Stimulated activated CD4-positive, alpha-beta T cell treated with anti-CD3 and anti-CD28 coated beads, TNF-alpha, amount 100 ng/mL, for 1 hour (primary cell): ENCODE measurements around the gene CBX7.
A peak's percentile ranks its signal among the peaks of the same experiment; 100 is the strongest.

Source experiments
- DNase-seq, 3 donors: peaks; one replicate each; pipeline ENCODE4 v3.0.0-alpha.2; 2020; ENCODE audit warnings: low read depth in 3 of 3, low spot score in 1 of 3

CBX7 gene

DNA sequence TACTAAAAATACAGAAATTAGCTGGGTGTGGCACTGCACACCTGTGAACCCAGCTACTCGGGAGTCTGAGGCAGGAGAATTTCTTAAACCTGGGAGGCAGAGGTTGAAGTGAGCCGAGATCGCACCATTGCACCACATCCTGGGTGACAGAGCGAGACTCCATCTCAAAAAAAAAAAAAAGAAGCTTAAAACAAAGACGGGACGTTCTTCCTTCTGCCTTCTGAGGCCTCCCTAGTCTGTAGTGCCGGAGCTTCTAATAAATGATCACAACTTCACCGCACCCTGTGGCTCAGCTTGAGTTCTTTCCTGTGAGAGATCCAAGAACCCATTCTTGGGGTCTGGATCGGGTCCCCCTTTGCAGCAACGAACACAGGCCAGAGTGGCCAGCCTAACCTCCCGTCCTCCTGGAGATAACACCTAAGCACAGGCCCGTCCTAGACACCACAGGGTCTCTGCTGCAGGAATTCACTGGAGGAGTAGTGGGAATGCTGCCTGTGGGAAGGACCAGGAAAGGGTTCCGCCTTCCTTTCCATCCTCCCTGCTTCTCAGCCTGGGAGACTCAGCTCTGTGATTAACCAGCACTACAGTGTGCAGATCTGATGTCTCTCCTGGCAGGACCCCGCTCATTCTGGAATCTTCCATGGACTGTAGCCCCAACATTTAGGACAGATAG is 57.6 kb downstream of the CBX7 start:
- no peak for DNase-seq

DNA sequence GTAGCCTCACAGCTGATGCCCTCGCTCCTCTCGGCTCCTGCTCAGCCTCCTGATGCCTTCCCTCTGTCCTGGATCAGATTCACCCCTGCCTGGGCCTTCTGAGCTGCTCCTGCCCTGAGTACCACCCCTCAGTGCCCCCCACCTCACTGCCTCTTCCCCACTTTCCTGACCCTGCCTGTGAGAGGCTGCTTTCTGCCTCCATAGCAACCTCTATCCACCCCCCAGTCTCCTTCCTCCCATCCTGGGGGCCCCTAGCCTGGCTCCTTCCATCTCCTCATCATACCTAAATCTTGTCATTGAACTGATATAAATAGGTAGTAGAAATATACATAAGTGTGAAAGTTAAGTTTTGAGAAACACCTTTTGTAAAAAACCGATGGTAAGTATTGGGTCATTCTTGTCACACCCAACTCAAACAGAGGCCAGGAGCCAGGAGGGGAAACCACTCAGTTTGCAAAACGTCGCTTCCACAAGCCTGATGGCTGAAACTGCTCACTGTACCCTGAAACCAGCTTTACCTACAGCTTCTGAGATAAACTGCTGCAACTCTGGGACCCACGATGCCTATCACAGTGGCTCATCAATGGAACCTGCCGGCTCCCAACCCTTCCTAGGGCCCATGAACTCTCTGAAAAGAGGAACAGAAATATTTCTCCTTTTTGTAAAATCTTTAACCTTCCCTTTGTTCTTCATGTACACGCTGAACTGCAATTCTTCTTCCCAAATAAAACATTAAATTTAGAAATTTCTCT is 60.2 kb downstream of the CBX7 start:
- DNase-seq, result no peak

DNA sequence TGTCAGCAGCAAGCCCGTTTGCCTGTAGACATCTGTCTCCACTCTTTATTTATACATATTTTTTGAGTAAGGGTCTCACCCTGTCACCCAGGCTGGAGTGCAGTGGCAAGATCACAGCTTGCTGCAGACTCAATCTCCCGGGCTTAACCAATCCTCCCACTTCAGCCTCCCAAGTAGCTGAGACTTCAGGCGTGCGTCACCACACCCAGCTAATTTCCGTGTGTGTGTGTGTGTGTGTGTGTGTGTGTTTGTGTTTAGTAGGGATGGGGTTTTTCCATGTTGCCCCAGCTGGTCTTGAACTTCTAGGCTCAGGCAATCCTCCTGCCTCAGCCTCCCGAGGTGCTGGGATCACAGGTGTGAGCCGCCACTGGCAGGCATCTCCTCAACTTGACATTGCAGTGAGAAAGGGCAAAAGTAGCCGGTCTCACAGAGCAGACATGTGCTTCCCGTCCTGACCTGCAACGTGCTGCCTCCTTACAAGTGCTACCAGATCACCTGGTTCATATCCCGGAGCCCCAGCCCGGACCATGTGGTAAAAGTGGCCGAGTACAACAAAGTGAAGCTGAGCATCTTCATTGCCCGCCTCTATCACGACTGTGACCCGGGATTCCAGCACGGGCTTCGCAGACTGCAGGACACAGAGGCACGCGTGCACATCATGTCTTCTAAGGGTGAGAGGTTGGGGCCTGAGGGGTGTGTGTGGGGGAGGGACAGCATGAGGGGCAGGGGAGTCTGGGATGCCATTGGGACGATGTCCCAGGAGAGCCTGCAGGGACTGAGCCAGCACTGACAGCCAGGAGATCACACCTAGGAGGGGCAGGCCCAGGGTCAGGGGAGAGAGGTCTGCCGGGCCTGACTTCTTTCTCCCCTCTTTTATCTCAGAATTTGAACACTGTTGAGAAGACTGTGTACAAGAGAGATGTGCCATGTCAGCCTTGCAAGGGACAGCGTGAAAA is 61.1 kb downstream of the CBX7 start:
- DNase-seq, result no peak

DNA sequence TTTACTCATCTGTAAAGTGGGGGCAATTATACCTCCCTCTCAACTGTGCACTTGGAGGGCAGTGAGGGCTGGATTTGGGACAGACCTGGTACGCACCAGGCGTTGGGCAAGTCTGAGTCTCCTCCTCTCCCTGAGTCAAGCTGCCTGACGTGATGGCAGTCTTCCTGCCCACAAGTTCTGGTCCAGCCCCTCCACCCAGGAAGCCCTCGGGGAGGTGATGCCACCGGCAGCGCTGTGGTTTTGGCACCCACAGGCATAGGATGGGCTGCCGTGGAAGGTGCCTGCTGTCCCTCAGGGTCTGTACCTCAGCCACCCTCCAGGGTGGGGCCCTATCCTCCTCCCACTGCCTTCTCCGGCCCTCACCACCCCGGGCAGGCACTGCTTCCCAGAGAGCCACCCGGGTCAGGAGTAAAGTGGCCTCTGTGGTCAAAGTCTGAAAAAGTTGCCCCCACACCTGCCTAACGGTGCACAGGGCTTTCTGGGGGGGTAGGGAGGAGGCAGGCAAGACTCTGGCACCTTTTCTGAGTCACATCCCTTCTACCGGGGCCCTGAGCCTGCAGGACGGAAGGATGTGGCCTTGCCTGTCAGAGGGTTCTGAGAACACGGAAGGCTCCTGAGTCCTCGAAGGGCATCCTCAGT is 61.9 kb downstream of the CBX7 start:
- DNase-seq, result peak; percentile 35 to 79 (median 67)

DNA sequence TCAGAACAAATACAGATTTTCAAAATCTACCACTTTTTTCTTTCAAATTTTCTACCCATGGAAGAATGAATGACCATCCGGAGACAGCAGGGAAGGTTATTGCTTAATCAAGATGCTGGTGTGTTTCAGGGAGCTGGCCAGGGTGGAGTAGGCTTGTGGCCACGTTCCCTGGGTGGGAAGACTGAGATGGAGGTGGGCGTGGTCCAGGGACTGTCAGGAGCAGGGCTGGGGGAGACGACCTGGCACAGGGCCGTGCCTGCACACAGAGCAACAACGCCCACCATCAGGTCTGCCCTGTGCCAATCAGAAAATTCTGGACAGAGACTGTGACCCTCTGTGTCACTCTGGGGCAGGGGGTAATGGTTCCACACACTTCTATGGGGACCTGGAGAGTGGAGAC is 62.6 kb downstream of the CBX7 start:
- DNase-seq, result no peak

DNA sequence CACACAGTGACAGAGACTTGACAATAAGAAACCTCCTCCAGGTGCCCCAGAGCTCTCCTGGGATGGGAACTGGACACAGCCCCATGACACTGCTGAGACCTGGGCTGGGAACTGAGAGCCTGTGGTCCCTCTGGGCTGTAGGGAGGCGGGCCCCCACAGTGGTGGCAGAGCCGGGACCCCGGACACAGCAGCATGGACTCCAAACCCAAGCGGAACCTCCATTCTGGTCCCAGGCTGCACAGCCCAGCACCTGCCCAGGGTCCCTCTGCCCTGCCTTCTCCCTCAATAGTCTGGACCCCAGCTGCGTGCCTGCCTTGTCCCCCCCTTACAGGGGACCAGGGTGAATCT is 63.8 kb downstream of the CBX7 start:
- no peak for DNase-seq

DNA sequence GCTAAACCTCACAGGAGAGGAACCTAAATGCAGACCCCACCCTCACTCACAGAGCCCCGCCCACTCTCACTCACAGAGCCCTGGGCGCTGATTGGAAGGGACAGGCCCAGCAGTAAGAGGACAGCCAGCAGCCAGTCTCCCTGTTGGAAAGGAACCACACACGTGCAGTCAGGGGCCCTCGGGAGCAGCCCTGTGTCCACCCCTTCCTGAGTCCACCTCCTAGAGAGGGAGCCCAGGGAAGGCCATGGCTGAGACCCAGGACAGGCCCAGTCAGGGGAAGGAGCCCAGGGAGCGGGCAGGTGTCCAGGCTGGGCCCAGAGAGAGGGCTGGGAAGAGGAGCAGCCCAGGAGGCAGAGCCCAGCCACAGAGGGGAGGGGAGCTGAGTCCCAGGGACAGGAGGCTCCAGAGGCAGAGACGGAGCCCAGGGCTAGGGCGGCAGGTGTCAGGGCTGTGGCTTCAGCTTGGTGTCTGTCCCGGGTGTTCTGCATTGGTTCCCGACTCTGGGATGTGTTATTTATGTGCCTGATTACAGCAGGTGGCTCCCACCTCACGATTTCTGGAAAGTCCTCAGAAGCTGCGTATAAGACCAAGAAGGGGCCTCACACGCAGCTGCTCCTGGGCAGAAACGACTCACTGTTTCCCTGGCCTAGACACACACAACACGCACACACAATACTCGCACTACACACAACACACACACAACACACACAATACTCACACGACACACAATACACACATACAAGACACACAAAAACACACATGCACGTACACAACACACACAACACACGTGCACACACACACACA is 64.4 kb downstream of the CBX7 start:
- no peak for DNase-seq

DNA sequence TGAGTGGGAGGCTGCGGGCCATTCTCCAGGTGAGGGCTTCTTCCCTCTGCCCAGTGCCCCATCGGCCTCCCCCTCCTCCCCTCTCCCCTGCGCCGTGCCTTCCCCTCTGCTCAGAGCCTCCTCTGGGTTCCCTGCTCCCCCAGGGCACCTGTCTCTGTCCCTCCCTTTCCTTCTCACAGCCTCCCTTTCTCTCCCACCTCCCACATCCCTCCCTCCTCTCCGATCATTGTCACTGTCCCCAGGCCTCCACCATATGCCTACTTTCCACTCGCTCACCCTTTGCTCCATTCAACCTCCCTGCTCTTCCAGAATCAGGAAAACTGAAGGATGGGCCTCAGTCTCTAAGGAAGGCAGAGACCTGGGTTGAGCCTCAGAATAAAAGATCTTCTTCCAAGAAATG is 65.4 kb downstream of the CBX7 start:
- no peak for DNase-seq

DNA sequence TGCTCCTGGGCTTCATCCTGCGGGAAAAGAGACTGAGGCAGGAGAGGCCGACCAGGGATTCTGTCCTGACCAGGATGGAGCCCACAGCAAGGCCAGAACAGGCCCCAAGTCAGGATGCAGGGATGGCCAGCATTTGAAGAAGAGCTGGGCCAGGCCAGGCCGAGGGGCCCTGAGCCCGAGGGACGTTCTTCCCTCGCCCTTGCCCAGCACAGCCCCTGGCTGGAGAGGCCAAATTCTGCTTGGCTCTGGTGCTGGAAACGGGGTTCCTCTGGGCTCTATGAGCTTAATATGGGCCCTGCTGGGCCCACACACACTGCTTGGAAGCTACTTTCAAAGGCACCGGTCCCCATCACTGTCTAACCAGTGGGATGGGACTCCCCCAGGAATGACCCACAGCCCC is 67.8 kb downstream of the CBX7 start:
- no peak for DNase-seq

DNA sequence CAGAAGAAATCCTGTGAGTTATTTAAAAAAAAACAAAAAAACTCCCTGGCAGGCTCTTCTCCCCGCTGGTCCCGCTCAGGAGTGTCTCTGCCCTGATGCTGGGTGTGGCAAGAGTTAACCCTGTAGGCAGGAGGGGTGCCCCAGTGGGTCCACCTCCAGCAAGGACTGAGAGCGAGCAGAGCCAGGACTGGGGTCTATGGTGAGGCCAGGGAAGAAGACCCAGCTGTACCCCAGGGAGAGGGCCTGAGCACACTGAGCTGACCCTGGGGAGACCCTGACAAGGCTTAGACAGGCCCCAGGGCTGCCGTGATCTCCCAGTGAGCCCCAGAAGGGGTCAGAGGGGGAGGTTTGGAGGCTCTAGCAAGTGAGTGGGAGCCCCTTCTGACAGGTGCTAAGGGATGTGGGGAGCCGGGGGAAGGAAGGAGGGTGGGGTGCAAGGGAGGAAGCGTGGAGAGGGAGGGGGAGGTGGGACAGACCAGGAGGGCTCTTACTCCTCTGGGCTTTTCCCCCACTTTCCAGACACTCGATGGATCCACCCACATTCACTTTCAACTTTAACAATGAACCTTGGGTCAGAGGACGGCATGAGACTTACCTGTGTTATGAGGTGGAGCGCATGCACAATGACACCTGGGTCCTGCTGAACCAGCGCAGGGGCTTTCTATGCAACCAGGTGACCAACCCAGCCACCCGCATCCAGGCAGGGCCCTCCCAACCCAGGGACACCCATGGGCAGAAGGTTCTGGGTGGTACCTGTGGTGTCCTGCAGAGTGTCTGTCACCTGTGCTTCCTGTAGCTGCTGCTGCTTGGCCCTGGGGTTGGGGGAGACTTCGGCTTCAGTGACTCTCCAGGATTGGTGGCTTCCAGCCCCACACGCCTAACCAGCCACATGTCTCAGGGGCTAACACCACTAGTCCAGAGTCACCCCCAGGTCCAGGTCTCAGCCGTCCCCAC is 69.0 kb downstream of the CBX7 start:
- DNase-seq, result no peak

DNA sequence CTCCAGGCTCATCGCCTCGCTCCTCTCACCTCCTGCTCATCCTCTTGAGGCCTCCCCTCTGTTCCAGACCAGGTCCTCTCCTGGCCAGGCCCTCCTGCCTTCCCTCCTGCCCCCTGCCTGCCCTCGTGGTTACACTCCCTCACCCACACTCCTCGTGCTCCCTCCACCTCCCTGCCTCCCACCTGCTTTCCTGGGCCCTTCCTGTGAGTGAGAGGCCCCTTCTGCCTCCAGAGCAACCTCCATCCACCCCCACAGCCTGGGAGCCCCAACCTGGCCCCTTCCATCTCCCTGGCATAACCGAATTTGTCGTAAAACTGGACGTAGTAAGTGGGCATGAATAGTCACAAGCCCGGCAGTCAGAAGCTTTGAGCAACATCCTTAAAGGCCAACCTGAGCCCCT is 70.9 kb downstream of the CBX7 start:
- no peak for DNase-seq

DNA sequence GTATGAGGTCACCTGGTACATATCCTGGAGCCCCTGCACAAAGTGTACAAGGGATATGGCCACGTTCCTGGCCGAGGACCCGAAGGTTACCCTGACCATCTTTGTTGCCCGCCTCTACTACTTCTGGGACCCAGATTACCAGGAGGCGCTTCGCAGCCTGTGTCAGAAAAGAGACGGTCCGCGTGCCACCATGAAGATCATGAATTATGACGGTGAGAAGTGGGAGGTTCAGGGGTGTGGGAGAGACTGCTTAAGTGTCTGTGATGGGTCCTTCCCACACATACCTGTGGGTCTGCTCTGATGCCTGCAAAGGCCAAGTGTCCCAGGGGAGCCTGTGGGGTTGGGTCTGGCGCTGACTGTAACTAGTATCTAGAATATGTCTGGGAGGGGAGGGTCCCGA is 71.5 kb downstream of the CBX7 start:
- DNase-seq, result no peak
